ENCODE results near the gene NEDD1. TPM values are rescaled to one million over a fixed set of nuclear protein-coding genes. Genes with fewer than 3 reads are reported as not detected.

NEDD1 gene
- total RNA-seq, 4 donors from 2014 or later: 10.9 to 20.4 (median 13.2) TPM

DNA sequence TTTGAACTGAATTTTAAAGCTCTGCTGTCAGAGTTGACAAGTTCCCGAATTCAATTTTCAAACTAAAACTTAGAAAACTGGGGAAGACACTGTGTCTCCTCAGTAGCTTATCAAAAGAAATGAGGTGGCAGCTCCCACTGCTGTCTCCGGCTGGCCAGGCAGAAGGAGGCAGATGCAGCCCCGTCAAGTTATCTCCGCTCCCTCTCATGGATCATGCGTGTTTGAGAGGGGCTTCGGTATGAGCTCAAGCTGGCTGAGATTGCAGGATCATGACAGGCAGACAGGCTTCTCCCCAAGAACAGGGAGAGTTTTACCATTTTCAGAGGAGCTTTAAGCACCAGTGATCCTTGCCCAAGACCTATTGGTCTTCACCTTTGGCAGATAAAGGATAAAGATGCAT lies 88.8 kb downstream of the NEDD1 start:
- no peak for TF ChIP-seq POLR2A (IDR thresholded peaks at IDR 0.05)
- TF ChIP-seq, protein P1, sequence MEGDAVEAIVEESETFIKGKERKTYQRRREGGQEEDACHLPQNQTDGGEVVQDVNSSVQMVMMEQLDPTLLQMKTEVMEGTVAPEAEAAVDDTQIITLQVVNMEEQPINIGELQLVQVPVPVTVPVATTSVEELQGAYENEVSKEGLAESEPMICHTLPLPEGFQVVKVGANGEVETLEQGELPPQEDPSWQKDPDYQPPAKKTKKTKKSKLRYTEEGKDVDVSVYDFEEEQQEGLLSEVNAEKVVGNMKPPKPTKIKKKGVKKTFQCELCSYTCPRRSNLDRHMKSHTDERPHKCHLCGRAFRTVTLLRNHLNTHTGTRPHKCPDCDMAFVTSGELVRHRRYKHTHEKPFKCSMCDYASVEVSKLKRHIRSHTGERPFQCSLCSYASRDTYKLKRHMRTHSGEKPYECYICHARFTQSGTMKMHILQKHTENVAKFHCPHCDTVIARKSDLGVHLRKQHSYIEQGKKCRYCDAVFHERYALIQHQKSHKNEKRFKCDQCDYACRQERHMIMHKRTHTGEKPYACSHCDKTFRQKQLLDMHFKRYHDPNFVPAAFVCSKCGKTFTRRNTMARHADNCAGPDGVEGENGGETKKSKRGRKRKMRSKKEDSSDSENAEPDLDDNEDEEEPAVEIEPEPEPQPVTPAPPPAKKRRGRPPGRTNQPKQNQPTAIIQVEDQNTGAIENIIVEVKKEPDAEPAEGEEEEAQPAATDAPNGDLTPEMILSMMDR (IDR thresholded peaks at IDR 0.05): no peak
- DNase-seq (ENCODE audit: low spot score in 2 of 2): no peak
- 85 to 90% methylated on average over 6 of the region's 6 CpGs for WGBS, 2 donors
- no peak overlapping the region for H3K4me3 ChIP-seq (ENCODE audit: low read depth, poor library complexity, severe bottlenecking)
- intact Hi-C loops (cut with DNase I; ENCODE audit: low total_unique reads): no loop called here

DNA sequence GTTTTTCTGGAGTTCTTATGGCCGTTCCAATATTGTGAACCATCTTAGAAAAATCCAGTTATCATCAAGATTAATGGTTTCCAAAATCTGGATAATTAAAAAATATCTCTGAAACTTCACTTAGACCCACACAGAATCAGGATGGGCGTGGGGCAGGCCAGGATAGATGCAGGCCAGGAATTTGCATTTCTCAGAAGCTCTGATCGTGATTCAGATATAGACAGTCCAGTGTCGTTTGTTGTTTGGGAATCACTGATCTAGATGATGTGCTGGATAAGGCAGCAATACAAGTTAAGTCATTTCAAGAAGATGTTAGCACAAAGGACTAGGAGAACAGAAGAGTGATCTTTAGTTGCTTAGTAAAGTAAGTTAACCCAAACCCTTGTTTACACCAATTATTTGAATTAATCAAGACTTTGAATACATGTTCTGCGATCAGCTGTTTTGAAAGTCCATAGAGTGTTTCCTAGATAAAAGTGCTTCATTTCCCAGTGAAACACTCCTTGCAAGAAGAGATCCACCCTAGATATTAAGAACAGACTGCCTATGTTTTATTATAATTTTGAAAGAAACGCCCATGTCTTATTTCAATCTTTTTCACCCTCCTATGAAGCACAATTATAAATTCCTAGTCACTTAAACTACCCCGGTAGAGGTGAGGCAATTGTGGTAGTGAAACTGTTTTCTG lies 90.9 kb downstream of the NEDD1 start:
- no peak for DNase-seq (ENCODE audit: low spot score in 2 of 2)
- TF ChIP-seq POLR2A (IDR thresholded peaks at IDR 0.05): no peak
- TF ChIP-seq, protein P1 (IDR thresholded peaks at IDR 0.05): no peak
- H3K4me3 ChIP-seq (ENCODE audit: low read depth, poor library complexity, severe bottlenecking): no peak overlapping the region
- intact Hi-C loops (cut with DNase I; ENCODE audit: low total_unique reads): no loop called here
- WGBS, 2 donors: 81 to 83% methylated on average over 7 of the region's 7 CpGs

DNA sequence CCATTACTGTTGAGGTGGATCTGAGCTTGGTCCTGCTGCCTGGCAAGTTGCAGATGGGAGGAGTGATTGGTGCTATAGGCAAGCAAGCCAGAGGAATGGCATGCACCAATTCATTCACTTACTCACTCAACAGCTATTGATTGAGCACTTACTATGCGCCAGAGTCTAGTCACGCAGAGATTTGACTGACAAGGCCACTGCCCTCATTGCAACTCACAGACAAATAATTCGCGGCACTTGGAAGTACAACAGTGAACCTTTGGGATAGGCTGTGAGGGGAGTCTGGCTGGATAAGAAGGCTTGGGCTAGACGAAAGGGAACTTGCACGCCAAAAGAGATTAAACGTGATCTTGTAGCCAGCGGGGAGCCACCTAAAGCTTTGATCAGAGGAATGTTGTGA lies 96.2 kb downstream of the NEDD1 start:
- TF ChIP-seq, protein P1 (IDR thresholded peaks at IDR 0.05): no peak
- no peak for TF ChIP-seq POLR2A (IDR thresholded peaks at IDR 0.05)
- intact Hi-C loops (cut with DNase I; ENCODE audit: low total_unique reads): no loop called here
- WGBS, 2 donors: 81 to 93% methylated on average over 8 of the region's 8 CpGs
- no peak for DNase-seq (ENCODE audit: low spot score in 2 of 2)
- H3K4me3 ChIP-seq (ENCODE audit: low read depth, poor library complexity, severe bottlenecking): no peak overlapping the region

All from lower leg skin (tissue), 4 donors.